ENCODE results near the gene TPRG1. TPM values are rescaled to one million over a fixed set of nuclear protein-coding genes. Genes with fewer than 3 reads are reported as not detected.

Gene TPRG1
- total RNA-seq, 1 donor from 2014 or later = 0.18 TPM

- Mint-ChIP-seq H3K4me1 (no peaks in the 10 kb centered on the region), H3K27ac (no peak overlapping the region), H3K9me3 (no peaks in the 10 kb centered on the region), H3K27me3 (peaks cover 19% of the 10 kb centered on the region), H3K4me3 (no peak overlapping the region), H3K36me3 (ENCODE audit: low read depth) (no peaks in the 10 kb centered on the region)
- no peak for ATAC-seq (ENCODE audit: low read depth)
- ChIA-PET POLR2A (no interaction called here), CTCF (interaction anchor here (5.2 kb wide), 1 partner anchor 1403 kb away, joined by 27 read pairs; no protein-coding TSS in a partner anchor)
- TF ChIP-seq CTCF (IDR thresholded peaks at IDR 0.05) = no peak
- DNase-seq = no peak
- intact Hi-C loops (cut with micrococcal nuclease) = loop anchor here (10.0 kb wide), 1 partner anchor 1918 kb away; no protein-coding TSS in a partner anchor
These were observed 29.2 kb upstream of the TPRG1 start for GRCh38 chr3:189142527-189142926.

DNA sequence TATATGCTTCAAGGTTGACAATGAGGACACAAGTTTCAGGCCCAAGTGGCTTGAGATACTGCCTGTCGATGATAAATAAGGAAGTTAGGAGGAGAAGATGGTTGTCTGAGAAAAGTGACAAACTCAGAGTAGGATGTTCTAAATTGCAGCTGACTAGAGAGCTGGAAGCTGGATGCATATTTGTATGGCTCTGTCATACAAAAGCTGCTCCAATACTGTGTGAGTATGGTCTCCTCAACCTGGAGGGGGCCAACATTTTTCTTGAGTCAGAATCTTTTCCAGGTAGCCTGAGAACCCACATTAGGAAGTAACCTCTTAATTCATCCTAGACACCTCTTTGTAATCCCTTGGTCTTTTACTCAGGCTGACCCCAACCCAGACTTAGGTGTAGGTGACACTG lies 28.4 kb upstream of the TPRG1 start:
- ATAC-seq (ENCODE audit: low read depth) (no peak), DNase-seq (no peak)
- Mint-ChIP-seq H3K4me3 (no peak overlapping the region), H3K27me3 (peaks cover 19% of the 10 kb centered on the region), H3K36me3 (ENCODE audit: low read depth) (no peaks in the 10 kb centered on the region), H3K27ac (no peak overlapping the region), H3K9me3 (no peaks in the 10 kb centered on the region), H3K4me1 (no peaks in the 10 kb centered on the region)
- intact Hi-C loops (cut with micrococcal nuclease) = loop anchor here (10.0 kb wide), 1 partner anchor 1919 kb away; no protein-coding TSS in a partner anchor
- POLR2A ChIA-PET = no interaction called here
- TF ChIP-seq CTCF (IDR thresholded peaks at IDR 0.05) = no peak
- CTCF ChIA-PET = interaction anchor here (5.2 kb wide), 1 partner anchor 1404 kb away, joined by 27 read pairs; no protein-coding TSS in a partner anchor

- ATAC-seq (ENCODE audit: low read depth) = no peak
- DNase-seq = no peak
- POLR2A ChIA-PET = no interaction called here
- TF ChIP-seq CTCF (IDR thresholded peaks at IDR 0.05) = no peak
- H3K4me3 Mint-ChIP-seq = no peak overlapping the region
- intact Hi-C loops (cut with micrococcal nuclease) = loop anchor here (10.0 kb wide), 1 partner anchor 1919 kb away; no protein-coding TSS in a partner anchor
- H3K4me1 Mint-ChIP-seq = no peaks in the 10 kb centered on the region
- H3K36me3 Mint-ChIP-seq (ENCODE audit: low read depth) = no peaks in the 10 kb centered on the region
- no peak overlapping the region for H3K27ac Mint-ChIP-seq
- H3K27me3 Mint-ChIP-seq = peaks cover 19% of the 10 kb centered on the region
- CTCF ChIA-PET = interaction anchor here (5.2 kb wide), 1 partner anchor 1404 kb away, joined by 27 read pairs; no protein-coding TSS in a partner anchor
- no peaks in the 10 kb centered on the region for H3K9me3 Mint-ChIP-seq
These were observed 28.0 kb upstream of the TPRG1 start for GRCh38 chr3:189143771-189144170.

DNA sequence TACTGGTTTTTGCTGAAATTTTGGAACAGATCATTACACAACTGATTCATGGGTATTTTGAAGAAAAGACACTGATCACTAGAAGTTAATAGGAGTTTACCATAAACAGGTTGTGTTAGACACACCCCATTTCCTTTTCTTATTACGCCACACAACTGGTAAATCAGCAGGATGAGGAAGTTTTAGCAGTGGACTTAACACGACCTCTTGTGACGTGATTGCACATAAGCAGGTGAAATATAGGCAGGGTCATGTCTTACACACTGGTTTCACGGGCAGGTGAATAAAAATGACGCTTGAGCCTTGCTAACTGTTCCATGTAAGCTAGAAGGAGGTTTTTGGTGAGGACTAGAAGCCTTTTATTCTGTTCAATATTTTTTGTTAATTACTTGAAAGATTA lies 27.1 kb upstream of the TPRG1 start:
- Mint-ChIP-seq H3K36me3 (ENCODE audit: low read depth) (no peaks in the 10 kb centered on the region), H3K4me1 (no peaks in the 10 kb centered on the region), H3K4me3 (no peak overlapping the region), H3K9me3 (no peaks in the 10 kb centered on the region), H3K27me3 (peaks cover 18% of the 10 kb centered on the region), H3K27ac (no peak overlapping the region)
- ATAC-seq (ENCODE audit: low read depth) (no peak), DNase-seq (no peak)
- CTCF ChIA-PET = interaction anchor here (5.2 kb wide), 1 partner anchor 1405 kb away, joined by 27 read pairs; no protein-coding TSS in a partner anchor
- intact Hi-C loops (cut with micrococcal nuclease) = loop anchor here (10.0 kb wide), 1 partner anchor 1920 kb away; no protein-coding TSS in a partner anchor
- POLR2A ChIA-PET = no interaction called here
- no peak for TF ChIP-seq CTCF (IDR thresholded peaks at IDR 0.05)

GRCh38 chr3:189146848-189147247 lies 24.9 kb upstream of the TPRG1 start:
- no peaks in the 10 kb centered on the region for H3K9me3 Mint-ChIP-seq
- no peak overlapping the region for H3K4me3 Mint-ChIP-seq
- no peak for TF ChIP-seq CTCF (IDR thresholded peaks at IDR 0.05)
- DNase-seq = no peak
- intact Hi-C loops (cut with micrococcal nuclease) = loop anchor here (10.0 kb wide), 1 partner anchor 1922 kb away; no protein-coding TSS in a partner anchor
- CTCF ChIA-PET = interaction anchor here (1.0 to 5.2 kb wide), 3 partner anchors 10 to 1407 kb away, joined by 3 to 27 read pairs (median 4); no protein-coding TSS in a partner anchor
- peaks cover 11% of the 10 kb centered on the region for H3K27me3 Mint-ChIP-seq
- H3K4me1 Mint-ChIP-seq = no peaks in the 10 kb centered on the region
- no peaks in the 10 kb centered on the region for H3K36me3 Mint-ChIP-seq (ENCODE audit: low read depth)
- no peak for ATAC-seq (ENCODE audit: low read depth)
- POLR2A ChIA-PET = no interaction called here
- H3K27ac Mint-ChIP-seq = no peak overlapping the region

Data from activated B cell treated with CpG ODN at 0.5 μM for 24 hours (primary cell).